Hepatocyte (in vitro differentiated cells): ENCODE data around the gene RNF111. TPM values are rescaled to one million over a fixed set of nuclear protein-coding genes. Genes with fewer than 3 reads are reported as not detected.

Experiments used
- DNase-seq: peaks from one replicate; pipeline ENCODE4 v3.0.0-alpha.2; 2016; ENCODE audit warnings: low spot score
- H2AFZ ChIP-seq: fragments of 200-600 bp; sonication (generic); 2 replicates; pipeline ENCODE4 v1.6.0; 2016; ENCODE audit warnings: antibody characterized with exemption, mild to moderate bottlenecking
- H3K27ac ChIP-seq: fragments of 200-600 bp; sonication (generic); 2 replicates; pipeline ENCODE4 v1.5.1; 2016; ENCODE audit warnings: mild to moderate bottlenecking
- H3K27me3 ChIP-seq: fragments of 200-600 bp; sonication (generic); 2 replicates; pipeline ENCODE4 v1.6.1; 2016
- H3K36me3 ChIP-seq: fragments of 200-600 bp; sonication (generic); replicated peaks from 2 replicates; pipeline ENCODE4 v1.5.1; 2016; ENCODE audit warnings: low read depth; ENCODE audit not compliant: insufficient read depth
- H3K4me1 ChIP-seq: fragments of 200-600 bp; sonication (generic); 2 replicates; pipeline ENCODE4 v1.5.1; 2016; ENCODE audit warnings: mild to moderate bottlenecking, moderate library complexity; ENCODE audit not compliant: insufficient read depth
- H3K4me2 ChIP-seq: fragments of 200-600 bp; sonication (generic); 2 replicates; pipeline ENCODE4 v1.6.0; 2016
- H3K4me3 ChIP-seq: fragments of 200-600 bp; sonication (generic); 2 replicates; pipeline ENCODE4 v1.5.1; 2016; ENCODE audit warnings: mild to moderate bottlenecking
- H3K79me2 ChIP-seq: fragments of 200-600 bp; sonication (generic); 2 replicates; pipeline ENCODE4 v1.6.0; 2017; ENCODE audit warnings: mild to moderate bottlenecking
- H3K9me2 ChIP-seq: fragments of 200-600 bp; sonication (generic); replicated peaks from 2 replicates; pipeline ENCODE4 v1.6.0; 2017; ENCODE audit warnings: mild to moderate bottlenecking; ENCODE audit not compliant: insufficient read depth
- H3K9me3 ChIP-seq: fragments of 200-600 bp; sonication (generic); 2 replicates; pipeline ENCODE4 v1.5.1; 2016; ENCODE audit warnings: low read depth, mild to moderate bottlenecking
- H4K20me1 ChIP-seq: fragments of 200-600 bp; sonication (generic); 2 replicates; pipeline ENCODE4 v1.6.0; 2016; ENCODE audit warnings: mild to moderate bottlenecking; ENCODE audit not compliant: insufficient read depth, poor library complexity, severe bottlenecking
- EZH2 ChIP-seq: fragments of 200-600 bp; sonication (generic); IDR thresholded peaks from 2 replicates; pipeline ENCODE4 v1.6.1; 2016; ENCODE audit warnings: antibody characterized with exemption, mild to moderate bottlenecking, borderline replicate concordance
- EZH2phosphoT487 ChIP-seq: fragments of 200-600 bp; sonication (generic); IDR thresholded peaks from one replicate; pipeline ENCODE4 v1.6.1; 2018; ENCODE audit warnings: antibody characterized with exemption, mild to moderate bottlenecking, low read depth, moderate library complexity; ENCODE audit not compliant: unreplicated experiment, severe bottlenecking
- WGBS: methylation state at CpG from one replicate; pipeline ENCODE4 v1.1.6; 2016; ENCODE audit warnings: low lambda C conversion rate; ENCODE audit errors: missing lambda C conversion rate; 5-methylcytosine and 5-hydroxymethylcytosine counted together
- polyA plus RNA-seq: library from polyadenylated mRNA; unstranded; fragments of >200 nt; fragmentation: Nextera tagmentation; extraction: Ambion mirVana; gene quantifications from 2 replicates; pipeline ENCODE4 v1.2.1, GENCODE V29; 2016
- total RNA-seq: library from RNA; depleted of rRNA; stranded (reverse); fragments of >200 nt; gene quantifications from 2 replicates; pipeline ENCODE4 v1.2.3, GENCODE V29; 2014
- TF ChIP-seq, protein P1 (sequence below): fragments of 200-600 bp; sonication (generic); IDR thresholded peaks from 2 replicates; pipeline ENCODE4 v1.5.1; 2016; ENCODE audit warnings: antibody characterized with exemption, mild to moderate bottlenecking; ENCODE audit not compliant: poor library complexity

RNF111 gene
- total and polyA plus RNA-seq, 2 experiments from 2014 or later, result 11.3 to 22.1 TPM

DNA sequence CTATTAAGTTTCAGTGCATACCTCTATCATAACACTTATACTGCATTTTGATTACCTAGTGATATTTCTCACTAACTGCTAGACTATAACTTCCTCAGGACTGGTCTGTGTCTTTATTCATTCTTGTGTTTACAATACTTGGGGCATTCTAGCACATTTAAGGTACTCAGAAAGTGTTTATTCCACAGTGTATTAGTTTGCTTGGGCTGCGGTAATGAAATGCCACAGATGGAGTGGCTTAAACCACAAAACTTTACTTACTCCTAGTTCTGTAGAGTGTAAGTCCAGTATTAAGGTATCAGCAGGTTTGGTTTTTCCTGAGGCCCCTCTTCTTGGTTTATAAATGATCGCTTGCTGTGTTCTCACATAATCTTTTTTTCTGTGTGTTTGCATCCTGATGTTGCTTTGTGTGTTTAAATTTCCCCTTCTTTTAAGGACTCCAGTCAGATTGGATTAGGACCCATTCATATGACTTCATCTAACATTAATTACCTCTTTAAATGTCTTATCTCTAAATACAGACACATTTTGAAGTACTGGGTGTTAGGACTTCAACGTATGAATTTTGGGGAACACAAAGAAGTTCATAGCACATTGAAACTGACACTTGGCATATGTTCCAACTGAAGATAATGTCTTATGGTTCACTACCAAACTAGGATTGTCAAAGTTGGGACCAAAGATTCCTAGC, 23.9 kb downstream of the RNF111 start:
- Histone ChIP-seq H3K36me3 (no peaks in the 10 kb centered on the region), H4K20me1 (peaks cover 44% of the 10 kb centered on the region), H3K9me2 (no peaks in the 10 kb centered on the region), H3K4me2 (no peak overlapping the region), H3K9me3 (no peaks in the 10 kb centered on the region), H3K4me3 (no peak overlapping the region), H3K4me1 (no peaks in the 10 kb centered on the region), H3K27me3 (no peaks in the 10 kb centered on the region), H3K27ac (no peak overlapping the region), H2AFZ (no peak overlapping the region), H3K79me2 (peaks cover 97% of the 10 kb centered on the region)
- 85% methylated on average over 3 of the region's 3 CpGs for WGBS
- no peak for DNase-seq
- TF ChIP-seq, protein P1, sequence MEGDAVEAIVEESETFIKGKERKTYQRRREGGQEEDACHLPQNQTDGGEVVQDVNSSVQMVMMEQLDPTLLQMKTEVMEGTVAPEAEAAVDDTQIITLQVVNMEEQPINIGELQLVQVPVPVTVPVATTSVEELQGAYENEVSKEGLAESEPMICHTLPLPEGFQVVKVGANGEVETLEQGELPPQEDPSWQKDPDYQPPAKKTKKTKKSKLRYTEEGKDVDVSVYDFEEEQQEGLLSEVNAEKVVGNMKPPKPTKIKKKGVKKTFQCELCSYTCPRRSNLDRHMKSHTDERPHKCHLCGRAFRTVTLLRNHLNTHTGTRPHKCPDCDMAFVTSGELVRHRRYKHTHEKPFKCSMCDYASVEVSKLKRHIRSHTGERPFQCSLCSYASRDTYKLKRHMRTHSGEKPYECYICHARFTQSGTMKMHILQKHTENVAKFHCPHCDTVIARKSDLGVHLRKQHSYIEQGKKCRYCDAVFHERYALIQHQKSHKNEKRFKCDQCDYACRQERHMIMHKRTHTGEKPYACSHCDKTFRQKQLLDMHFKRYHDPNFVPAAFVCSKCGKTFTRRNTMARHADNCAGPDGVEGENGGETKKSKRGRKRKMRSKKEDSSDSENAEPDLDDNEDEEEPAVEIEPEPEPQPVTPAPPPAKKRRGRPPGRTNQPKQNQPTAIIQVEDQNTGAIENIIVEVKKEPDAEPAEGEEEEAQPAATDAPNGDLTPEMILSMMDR, result no peak
- TF ChIP-seq EZH2, result no peak
- no peak for TF ChIP-seq EZH2phosphoT487

DNA sequence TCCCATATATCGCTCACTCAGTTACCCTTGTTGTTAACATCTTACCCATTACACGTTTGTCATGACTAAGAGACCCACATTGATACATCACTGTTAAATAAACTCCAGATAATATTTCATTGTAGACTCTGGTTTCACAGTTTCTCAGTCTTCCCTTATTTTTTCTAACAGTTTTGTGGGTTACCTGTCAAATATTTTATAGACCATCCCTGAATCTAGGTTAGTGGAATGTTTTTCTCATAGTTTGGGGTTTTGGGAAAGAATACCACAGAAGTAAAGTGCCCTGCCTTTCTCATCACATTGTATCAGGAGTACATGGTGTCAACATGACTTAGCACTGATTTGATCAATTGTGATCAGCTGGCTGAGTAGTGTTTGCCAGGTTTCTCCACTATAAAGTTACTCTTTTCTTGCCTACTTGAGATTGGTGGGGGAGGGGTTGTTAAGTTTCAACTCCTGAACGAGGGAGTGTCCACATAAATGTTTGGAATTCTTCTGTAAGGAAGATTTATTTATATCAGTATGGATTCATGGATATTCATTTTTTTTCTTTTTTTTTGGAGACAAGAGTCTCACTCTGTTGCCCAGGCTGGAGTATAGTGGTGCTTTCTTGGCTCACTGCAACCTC, 25.9 kb downstream of the RNF111 start:
- H3K79me2 ChIP-seq, result peaks cover 95% of the 10 kb centered on the region
- 73% methylated on average over 3 of the region's 3 CpGs for WGBS
- no peak for DNase-seq
- H2AFZ ChIP-seq, result no peak overlapping the region
- H3K4me2 ChIP-seq, result no peak overlapping the region
- H3K27ac ChIP-seq, result no peak overlapping the region
- H3K27me3 ChIP-seq, result no peaks in the 10 kb centered on the region
- H3K4me3 ChIP-seq, result no peak overlapping the region
- no peaks in the 10 kb centered on the region for H3K9me3 ChIP-seq
- H3K4me1 ChIP-seq, result no peaks in the 10 kb centered on the region
- no peaks in the 10 kb centered on the region for H3K36me3 ChIP-seq
- H3K9me2 ChIP-seq, result no peaks in the 10 kb centered on the region
- TF ChIP-seq EZH2phosphoT487 (no peak), EZH2 (no peak)
- TF ChIP-seq, protein P1, result no peak
- H4K20me1 ChIP-seq, result peaks cover 39% of the 10 kb centered on the region

- WGBS, result 100% methylated on average over 1 of the region's 1 CpG
- no peaks in the 10 kb centered on the region for H3K27me3 ChIP-seq
- no peak overlapping the region for H3K4me3 ChIP-seq
- no peak overlapping the region for H2AFZ ChIP-seq
- no peak for DNase-seq
- TF ChIP-seq, protein P1, result no peak
- TF ChIP-seq EZH2phosphoT487, result no peak
- TF ChIP-seq EZH2, result no peak
- H4K20me1 ChIP-seq, result peaks cover 34% of the 10 kb centered on the region
- H3K27ac ChIP-seq, result no peak overlapping the region
- H3K36me3 ChIP-seq, result no peaks in the 10 kb centered on the region
- no peaks in the 10 kb centered on the region for H3K9me2 ChIP-seq
- H3K79me2 ChIP-seq, result peaks cover 95% of the 10 kb centered on the region
- no peaks in the 10 kb centered on the region for H3K4me1 ChIP-seq
- H3K9me3 ChIP-seq, result no peaks in the 10 kb centered on the region
- H3K4me2 ChIP-seq, result no peak overlapping the region
These were observed 26.6 kb downstream of the RNF111 start for GRCh38 chr15:59014068-59014467.
